C4-2B (cell line): ENCODE results near the gene SCLY.
A peak's percentile ranks its signal among the peaks of the same experiment; 100 is the strongest.

Experiments used
- H3K27ac ChIP-seq: fragments of 450-650 bp; 2 replicates; pipeline ENCODE4 v1.5.1; 2017
- ZFX ChIP-seq: fragments of 450-650 bp; IDR thresholded peaks from 2 replicates; pipeline ENCODE4 v1.6.1; 2017
- TF ChIP-seq, protein P1 (sequence below): fragments of 450-650 bp; conservative IDR thresholded peaks from 2 replicates; pipeline ENCODE4 v1.5.1; 2017; ENCODE audit warnings: mild to moderate bottlenecking

The SCLY gene

DNA sequence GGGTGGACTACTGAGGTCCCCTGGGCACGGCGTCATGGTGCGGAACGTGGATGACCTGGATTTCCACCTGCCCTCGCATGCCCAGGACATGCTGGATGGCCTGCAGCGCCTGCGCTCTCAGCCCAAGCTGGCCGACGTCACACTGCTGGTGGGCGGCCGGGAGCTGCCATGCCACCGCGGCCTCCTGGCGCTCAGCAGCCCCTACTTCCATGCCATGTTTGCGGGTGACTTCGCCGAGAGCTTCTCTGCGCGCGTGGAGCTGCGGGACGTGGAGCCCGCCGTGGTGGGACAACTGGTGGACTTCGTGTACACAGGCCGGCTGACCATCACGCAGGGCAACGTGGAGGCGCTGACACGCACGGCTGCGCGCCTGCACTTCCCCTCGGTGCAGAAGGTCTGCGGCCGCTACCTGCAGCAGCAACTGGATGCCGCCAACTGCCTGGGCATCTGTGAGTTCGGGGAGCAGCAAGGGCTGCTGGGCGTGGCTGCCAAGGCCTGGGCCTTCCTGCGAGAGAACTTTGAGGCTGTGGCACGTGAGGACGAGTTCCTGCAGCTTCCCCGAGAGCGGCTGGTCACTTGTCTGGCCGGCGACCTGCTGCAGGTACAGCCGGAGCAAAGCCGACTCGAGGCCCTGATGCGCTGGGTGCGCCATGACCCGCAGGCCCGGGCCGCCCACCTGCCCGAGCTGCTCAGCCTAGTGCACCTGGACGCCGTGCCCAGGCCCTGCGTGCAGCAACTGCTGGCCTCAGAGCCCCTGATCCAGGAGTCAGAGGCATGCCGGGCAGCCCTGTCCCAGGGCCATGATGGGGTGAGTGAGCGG, 80.1 kb downstream of the SCLY start:
- TF ChIP-seq ZFX, result no peak
- TF ChIP-seq, protein P1, sequence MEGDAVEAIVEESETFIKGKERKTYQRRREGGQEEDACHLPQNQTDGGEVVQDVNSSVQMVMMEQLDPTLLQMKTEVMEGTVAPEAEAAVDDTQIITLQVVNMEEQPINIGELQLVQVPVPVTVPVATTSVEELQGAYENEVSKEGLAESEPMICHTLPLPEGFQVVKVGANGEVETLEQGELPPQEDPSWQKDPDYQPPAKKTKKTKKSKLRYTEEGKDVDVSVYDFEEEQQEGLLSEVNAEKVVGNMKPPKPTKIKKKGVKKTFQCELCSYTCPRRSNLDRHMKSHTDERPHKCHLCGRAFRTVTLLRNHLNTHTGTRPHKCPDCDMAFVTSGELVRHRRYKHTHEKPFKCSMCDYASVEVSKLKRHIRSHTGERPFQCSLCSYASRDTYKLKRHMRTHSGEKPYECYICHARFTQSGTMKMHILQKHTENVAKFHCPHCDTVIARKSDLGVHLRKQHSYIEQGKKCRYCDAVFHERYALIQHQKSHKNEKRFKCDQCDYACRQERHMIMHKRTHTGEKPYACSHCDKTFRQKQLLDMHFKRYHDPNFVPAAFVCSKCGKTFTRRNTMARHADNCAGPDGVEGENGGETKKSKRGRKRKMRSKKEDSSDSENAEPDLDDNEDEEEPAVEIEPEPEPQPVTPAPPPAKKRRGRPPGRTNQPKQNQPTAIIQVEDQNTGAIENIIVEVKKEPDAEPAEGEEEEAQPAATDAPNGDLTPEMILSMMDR, result no peak
- peak overlapping the region; percentile 46 for H3K27ac ChIP-seq

DNA sequence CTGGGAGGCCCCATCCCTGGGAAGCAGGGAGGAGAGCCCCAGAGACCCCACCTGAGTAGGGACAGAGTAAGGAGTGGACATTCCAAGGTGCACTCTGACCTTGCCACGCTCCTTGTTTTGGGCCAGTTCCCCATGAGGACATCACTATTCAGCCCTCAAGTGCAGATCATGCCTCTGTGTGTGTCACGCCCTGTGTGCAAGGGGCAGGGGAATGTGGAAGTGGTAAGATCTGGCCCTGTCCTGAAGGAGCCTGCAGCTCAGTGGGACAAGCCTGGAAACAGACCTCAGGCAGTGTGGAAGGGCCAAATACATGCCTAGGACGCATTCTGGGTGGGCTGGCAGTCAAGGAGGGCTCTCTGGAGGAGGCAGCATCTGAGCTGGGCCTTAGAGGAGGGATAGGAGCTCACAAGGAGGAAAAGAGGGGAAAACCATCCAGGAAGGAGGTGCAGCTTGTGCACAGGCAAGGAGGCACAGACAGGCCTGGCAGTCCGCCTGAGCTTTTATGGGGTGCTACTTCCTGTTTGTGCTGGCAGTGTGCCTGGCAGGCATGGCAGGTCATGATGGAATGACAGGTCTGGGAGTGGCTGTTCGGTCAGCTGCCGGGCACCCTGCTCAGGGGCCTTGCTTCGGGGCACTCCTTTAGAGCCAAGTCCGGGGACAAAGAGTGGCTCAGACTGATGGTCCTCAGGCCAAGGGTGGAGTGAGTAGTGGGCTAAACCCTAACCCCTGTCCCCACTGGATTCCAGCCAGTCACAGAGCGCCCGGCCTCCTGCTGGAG, 80.9 kb downstream of the SCLY start:
- peak overlapping the region; percentile 46 for H3K27ac ChIP-seq

DNA sequence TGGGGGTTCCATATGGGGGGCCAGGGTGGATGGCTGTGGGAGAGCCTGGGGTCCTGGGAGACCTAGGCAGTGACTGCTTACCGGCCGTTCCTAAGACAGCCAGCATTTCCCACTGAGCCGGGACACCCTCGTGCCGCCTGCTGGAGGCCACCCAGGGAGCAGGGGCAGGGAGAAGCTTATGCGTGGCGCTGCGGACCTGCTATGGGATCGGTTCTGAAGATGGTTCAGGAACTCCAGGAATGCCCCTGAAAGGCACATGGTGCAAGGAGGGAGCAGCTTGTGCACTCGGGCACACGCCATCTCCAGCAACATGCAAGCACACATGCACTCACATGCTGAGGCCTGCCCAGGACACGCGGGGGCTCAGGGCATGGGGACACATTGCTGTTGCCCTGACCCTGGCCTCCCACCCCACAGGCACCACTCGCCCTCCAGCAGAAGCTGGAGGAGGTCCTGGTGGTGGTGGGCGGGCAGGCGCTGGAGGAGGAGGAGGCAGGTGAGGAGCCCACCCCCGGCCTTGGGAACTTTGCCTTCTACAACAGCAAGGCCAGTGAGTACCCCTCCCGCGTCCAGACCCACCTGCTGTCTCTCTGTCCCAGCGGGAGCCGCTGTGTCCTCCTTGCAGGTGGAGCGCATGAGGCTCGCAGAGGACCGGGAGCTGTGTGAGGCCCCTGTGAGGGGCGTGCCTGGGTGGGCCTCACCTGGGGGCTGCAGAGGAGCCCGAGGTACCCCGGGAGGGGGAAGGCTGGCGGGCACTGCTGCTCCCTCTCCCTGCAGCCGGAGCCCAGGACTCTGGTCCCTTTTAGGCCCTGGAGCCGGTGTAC, 81.8 kb downstream of the SCLY start:
- no peak for TF ChIP-seq ZFX
- TF ChIP-seq, protein P1, result no peak
- H3K27ac ChIP-seq, result peak overlapping the region; percentile 46

More for the DNA sequence above, 80.9 kb downstream of the SCLY start:
- TF ChIP-seq, protein P1, result no peak
- TF ChIP-seq ZFX, result no peak

DNA sequence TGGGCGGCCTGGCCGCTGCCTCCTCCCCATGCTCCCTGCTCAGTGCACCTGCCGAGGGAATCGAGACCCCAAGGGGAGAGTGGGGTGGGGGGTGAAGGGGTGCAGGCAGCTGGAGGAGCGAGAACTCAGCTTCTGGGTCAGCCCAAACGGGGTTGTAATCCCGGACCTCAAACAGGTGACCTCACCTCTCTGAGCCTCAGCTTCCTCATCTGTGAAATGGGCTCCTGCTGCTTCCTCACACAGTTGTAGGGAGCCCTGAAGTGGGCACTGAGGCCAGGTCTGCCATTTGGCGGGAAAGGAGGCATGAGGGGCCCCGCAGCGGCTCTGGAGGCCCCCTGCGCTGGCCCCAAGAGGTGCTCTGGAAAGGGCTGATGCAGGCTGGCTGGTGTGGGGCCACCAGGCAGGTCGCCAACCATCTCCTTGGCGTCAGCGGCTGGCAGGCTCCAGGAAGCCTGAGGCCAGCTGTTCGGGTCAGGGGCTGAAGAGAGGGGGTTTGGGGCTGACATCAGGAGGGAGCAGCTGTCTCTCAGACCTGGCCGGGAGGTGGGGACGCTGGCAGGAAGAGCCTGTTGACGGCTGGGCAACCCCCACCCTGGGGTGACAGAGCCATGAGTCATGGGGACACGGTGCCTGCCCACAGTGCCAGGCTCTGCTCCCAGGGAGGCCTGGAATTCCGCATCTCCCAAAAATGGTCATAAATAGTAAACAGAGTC, 82.6 kb downstream of the SCLY start:
- no peak overlapping the region for H3K27ac ChIP-seq
- TF ChIP-seq ZFX, result no peak
- TF ChIP-seq, protein P1, result no peak

DNA sequence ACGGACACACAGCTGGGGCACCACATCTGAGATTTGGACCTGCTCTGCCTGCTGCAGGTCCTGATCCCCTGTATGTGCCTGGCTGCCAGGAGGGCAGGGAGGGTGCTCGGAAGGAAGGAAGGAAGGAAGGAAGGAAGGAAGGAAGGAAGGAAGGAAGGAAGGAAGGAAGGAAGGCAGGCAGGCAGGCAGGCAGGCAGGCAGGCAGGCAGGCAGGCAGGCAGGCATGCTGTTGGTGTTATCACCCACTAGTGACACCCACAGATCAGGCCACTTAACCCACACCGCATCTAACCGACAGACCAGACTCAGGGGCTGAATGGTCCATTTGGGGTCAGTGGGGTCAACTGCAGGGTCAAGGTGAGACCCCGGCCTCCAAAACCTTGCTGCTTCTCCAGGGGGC, 83.5 kb downstream of the SCLY start:
- TF ChIP-seq, protein P1, result no peak
- TF ChIP-seq ZFX, result no peak
- no peak overlapping the region for H3K27ac ChIP-seq

DNA sequence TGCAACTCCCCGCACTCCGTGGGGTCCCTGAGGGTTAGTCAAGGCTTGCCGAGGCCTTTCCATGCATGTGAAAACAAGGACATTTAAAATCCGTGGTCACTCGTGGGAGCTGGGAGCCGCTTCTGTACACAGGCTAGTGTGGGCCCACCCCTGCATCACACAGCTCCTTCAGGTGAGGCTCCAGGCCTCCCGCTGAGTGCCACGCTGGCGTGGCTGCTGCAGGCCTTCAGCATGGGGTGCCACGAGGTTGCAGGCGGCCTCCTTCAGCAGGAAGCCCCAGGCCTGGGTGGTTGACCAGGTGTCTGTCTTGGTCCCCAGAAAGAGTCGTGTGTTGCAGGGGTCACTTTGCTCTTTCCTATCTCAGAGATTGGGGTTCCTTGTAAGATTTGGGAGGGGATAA, 84.2 kb downstream of the SCLY start:
- no peak overlapping the region for H3K27ac ChIP-seq
- TF ChIP-seq ZFX, result no peak
- TF ChIP-seq, protein P1, result no peak
